ENCODE results near the gene PRM1. TPM values are rescaled to one million over a fixed set of nuclear protein-coding genes. Genes with fewer than 3 reads are reported as not detected.

PRM1 gene
- total and polyA plus RNA-seq, 2 of the 13 experiments (the other 11 are each of a cell fraction or from before 2014, with no cell fraction given), result not detected

- TF ChIP-seq ZNF775 (CRISPR knock-in tag; IDR thresholded peaks at IDR 0.05; ENCODE audit: borderline replicate concordance) (no peak), ZNF674 (CRISPR knock-in tag; IDR thresholded peaks at IDR 0.05; ENCODE audit: low read depth) (peak; percentile 98), HNRNPLL (IDR thresholded peaks at IDR 0.05; ENCODE audit: low read depth, low read length, poor library complexity, severe bottlenecking) (no peak), ELF1 (CRISPR knock-in tag; IDR thresholded peaks at IDR 0.05) (no peak; the same call in 1 of the 2 replicates), ZNF17 (CRISPR knock-in tag; IDR thresholded peaks at IDR 0.05) (no peak), HIVEP1 (CRISPR knock-in tag; IDR thresholded peaks at IDR 0.05) (peak; percentile 57; the same call in 1 of the 2 replicates), ETV5 (CRISPR knock-in tag; IDR thresholded peaks at IDR 0.05; ENCODE audit: borderline replicate concordance) (peak; percentile 38; the same call in 1 of the 2 replicates), ZNF607 (CRISPR knock-in tag; IDR thresholded peaks at IDR 0.05; ENCODE audit: borderline replicate concordance) (peak; percentile 80; the same call in 1 of the 2 replicates), ATF2 (CRISPR knock-in tag; IDR thresholded peaks at IDR 0.05) (peak; percentile 46; the same call in 1 of the 2 replicates), ZNF737 (CRISPR knock-in tag; IDR thresholded peaks at IDR 0.05; ENCODE audit: borderline replicate concordance) (no peak), AHR (CRISPR knock-in tag; IDR thresholded peaks at IDR 0.05) (peak; percentile 58; the same call in 1 of the 2 replicates), GMEB2 (CRISPR knock-in tag; IDR thresholded peaks at IDR 0.05; ENCODE audit: low read depth) (no peak), GLI4 (CRISPR knock-in tag; IDR thresholded peaks at IDR 0.05; ENCODE audit: borderline replicate concordance) (no peak), PRDM4 (CRISPR knock-in tag; IDR thresholded peaks at IDR 0.05; ENCODE audit: borderline replicate concordance) (no peak), SP4 (CRISPR knock-in tag; IDR thresholded peaks at IDR 0.05) (peak; percentile 89), TOPORS (CRISPR knock-in tag; IDR thresholded peaks at IDR 0.05) (no peak; the same call in 1 of the 2 replicates), TFAP4 (IDR thresholded peaks at IDR 0.05; ENCODE audit: borderline replicate concordance, low read depth) (peak; percentile 93), ZNF883 (CRISPR knock-in tag; IDR thresholded peaks at IDR 0.05; ENCODE audit: not compliant biosample characterization) (peak; percentile 50)
These were observed 25.1 kb downstream of the PRM1 start, which contains the start of gene SOCS1 (continued) for GRCh38 chr16:11255737-11256660.
